ENCODE results near the gene UGT1A1. TPM values are rescaled to one million over a fixed set of nuclear protein-coding genes. Genes with fewer than 3 reads are reported as not detected.
A peak's percentile ranks its signal among the peaks of the same experiment; 100 is the strongest.

UGT1A1 gene
- total and polyA plus RNA-seq, 12 donors = 0.08 to 0.52 TPM; not detected in 10

- TF ChIP-seq POLR2A (IDR thresholded peaks at IDR 0.05) (no peak), CTCF (IDR thresholded peaks at IDR 0.05) (no peak)
- Histone ChIP-seq H3K4me3 (no peak overlapping the region), H3K27ac (no peak overlapping the region), H3K4me1 (replicated peaks in 1 of 2) (no peaks in the 10 kb centered on the region), H3K27me3 (no peaks in the 10 kb centered on the region), H3K9me3 (replicated peaks in 1 of 3) (no peaks in the 10 kb centered on the region), H3K36me3 (replicated peaks in 1 of 2) (no peaks in the 10 kb centered on the region)
- intact Hi-C loops (cut with DNase I) = no loop called here
- 80 to 84% (median 82%) methylated on average over 7 to 18 of the region's 18 CpGs for WGBS, 4 donors
- peak in 1 of 7 donors; percentile 8 for DNase-seq
These were observed 60.1 kb downstream of the UGT1A1 start for GRCh38 chr2:233819884-233820773.

GRCh38 chr2:233820774-233821105 lies 60.7 kb downstream of the UGT1A1 start:
- WGBS, 4 donors = 81 to 87% (median 83%) methylated on average over 3 to 6 of the region's 6 CpGs
- intact Hi-C loops (cut with DNase I) = no loop called here
- Histone ChIP-seq H3K4me3 (no peak overlapping the region), H3K27me3 (no peaks in the 10 kb centered on the region), H3K4me1 (replicated peaks in 1 of 2) (no peaks in the 10 kb centered on the region), H3K9me3 (replicated peaks in 1 of 3) (no peaks in the 10 kb centered on the region), H3K27ac (no peak overlapping the region), H3K36me3 (replicated peaks in 1 of 2) (no peaks in the 10 kb centered on the region)
- DNase-seq = peak in 1 of 7 donors; percentile 8
- TF ChIP-seq CTCF (IDR thresholded peaks at IDR 0.05) (no peak), POLR2A (IDR thresholded peaks at IDR 0.05) (no peak)

- Histone ChIP-seq H3K27ac (no peak overlapping the region), H3K9me3 (replicated peaks in 1 of 3) (no peaks in the 10 kb centered on the region), H3K36me3 (replicated peaks in 1 of 2) (no peaks in the 10 kb centered on the region), H3K27me3 (no peaks in the 10 kb centered on the region), H3K4me1 (replicated peaks in 1 of 2) (no peaks in the 10 kb centered on the region), H3K4me3 (no peak overlapping the region)
- intact Hi-C loops (cut with DNase I) = no loop called here
- DNase-seq = no peak
- no peak for TF ChIP-seq CTCF (IDR thresholded peaks at IDR 0.05)
- no peak for TF ChIP-seq POLR2A (IDR thresholded peaks at IDR 0.05)
- 83 to 95% (median 89%) methylated on average over 3 of the region's 3 CpGs for WGBS, 4 donors
These were observed 61.1 kb downstream of the UGT1A1 start for GRCh38 chr2:233821196-233821595.

- TF ChIP-seq CTCF (IDR thresholded peaks at IDR 0.05) (no peak), POLR2A (IDR thresholded peaks at IDR 0.05) (no peak)
- WGBS, 4 donors = 86 to 95% (median 91%) methylated on average over 5 to 8 of the region's 8 CpGs
- Histone ChIP-seq H3K9me3 (replicated peaks in 1 of 3) (no peaks in the 10 kb centered on the region), H3K27me3 (no peaks in the 10 kb centered on the region), H3K4me1 (replicated peaks in 1 of 2) (no peaks in the 10 kb centered on the region), H3K4me3 (no peak overlapping the region), H3K36me3 (replicated peaks in 1 of 2) (no peaks in the 10 kb centered on the region), H3K27ac (no peak overlapping the region)
- intact Hi-C loops (cut with DNase I) = no loop called here
- no peak for DNase-seq
These were observed 61.6 kb downstream of the UGT1A1 start for GRCh38 chr2:233821709-233822100.

Measured in adrenal gland (tissue), 12 donors.